H1 (cell line): ENCODE measurements around the gene MLH3. TPM values are rescaled to one million over a fixed set of nuclear protein-coding genes. Genes with fewer than 3 reads are reported as not detected.
A peak's percentile ranks its signal among the peaks of the same experiment; 100 is the strongest.

Source experiments
- BACH1 ChIP-seq: IDR thresholded peaks from 2 replicates; pipeline ENCODE4 v1.6.1; 2012; ENCODE audit warnings: low read length, improper control_type of control experiment
- BCL11A ChIP-seq, 2 experiments: IDR thresholded peaks; one replicate each; pipeline ENCODE4 v1.6.1; 2011; ENCODE audit warnings: low read depth in 2 of 2, low read length in 2 of 2, mild to moderate bottlenecking in 2 of 2
- BRCA1 ChIP-seq: IDR thresholded peaks from 2 replicates; pipeline ENCODE4 v1.6.1; 2012; ENCODE audit warnings: low read depth, low read length, improper control_type of control experiment
- CBX5 ChIP-seq: fragments of 300-800, 300-1000 bp; sonication (generic); IDR thresholded peaks from 2 replicates; pipeline ENCODE4 v1.7.1; 2016; ENCODE audit warnings: antibody characterized with exemption, low read length, low read depth
- CBX8 ChIP-seq: fragments of 300-800, 300-1000 bp; sonication (generic); IDR thresholded peaks from 2 replicates; pipeline ENCODE4 v1.7.1; 2016; ENCODE audit warnings: low read depth, low read length, borderline replicate concordance
- CEBPB ChIP-seq: IDR thresholded peaks from 2 replicates; pipeline ENCODE4 v1.6.1; 2012; ENCODE audit warnings: low read depth, low read length
- CHD1 ChIP-seq: IDR thresholded peaks from 2 replicates; pipeline ENCODE4 v1.6.1; 2012; ENCODE audit warnings: low read depth, low read length, improper control_type of control experiment
- CREB1 ChIP-seq: IDR thresholded peaks from 2 replicates; pipeline ENCODE4 v1.6.1; 2012; ENCODE audit warnings: inconsistent platforms
- CTBP2 ChIP-seq: IDR thresholded peaks from 2 replicates; pipeline ENCODE4 v1.7.0; 2011; ENCODE audit warnings: borderline replicate concordance, mild to moderate bottlenecking, moderate library complexity, mixed read lengths, low read length; ENCODE audit not compliant: insufficient read depth, insufficient read length
- HDAC6 ChIP-seq: IDR thresholded peaks from one replicate; pipeline ENCODE4 v1.7.1; 2012; ENCODE audit warnings: low read depth, mild to moderate bottlenecking, inconsistent platforms, low read length, moderate library complexity
- NANOG ChIP-seq: IDR thresholded peaks from 2 replicates; pipeline ENCODE4 v1.6.1; 2011; ENCODE audit warnings: low read length, low read depth, mild to moderate bottlenecking, inconsistent platforms; ENCODE audit not compliant: insufficient read depth, poor library complexity, severe bottlenecking
- POU5F1 ChIP-seq: IDR thresholded peaks from 2 replicates; pipeline ENCODE4 v1.6.1; 2011; ENCODE audit warnings: low read depth, mild to moderate bottlenecking, low read length, moderate library complexity
- RBBP5 ChIP-seq: IDR thresholded peaks from 2 replicates; pipeline ENCODE4 v1.7.1; 2012; ENCODE audit warnings: low read depth, mild to moderate bottlenecking, inconsistent platforms, low read length, moderate library complexity, borderline replicate concordance
- RFX5 ChIP-seq: IDR thresholded peaks from 2 replicates; pipeline ENCODE4 v1.6.1; 2011; ENCODE audit warnings: low read depth, low read length, improper control_type of control experiment, borderline replicate concordance
- SAP30 ChIP-seq: fragments of 300-600 bp; sonication (generic); IDR thresholded peaks from 2 replicates; pipeline ENCODE4 v1.7.1; 2012; ENCODE audit warnings: low read length, moderate library complexity, mild to moderate bottlenecking, inconsistent platforms; ENCODE audit not compliant: insufficient read depth, insufficient replicate concordance
- SRF ChIP-seq: IDR thresholded peaks from 2 replicates; pipeline ENCODE4 v1.6.1; 2011; ENCODE audit warnings: mild to moderate bottlenecking, low read depth, low read length, moderate library complexity
- ZNF274 ChIP-seq: IDR thresholded peaks from 2 replicates; pipeline ENCODE4 v1.7.0; 2012; ENCODE audit warnings: low read length, borderline replicate concordance; ENCODE audit errors: extremely low read depth
- polyA plus RNA-seq, 7 experiments: library from polyadenylated mRNA; depleted of rRNA in 3 of 7; stranded (reverse) in 5 of 7; unstranded in 2 of 7; fragments of >200 nt in 5 of 7; fragments of 200-250 nt in 2 of 7; gene quantifications; 1 replicate in 5 of 7; 2 replicates in 1 of 7; 4 replicates in 1 of 7; pipeline versions ENCODE4 v1.2.1 to v1.2.3, GENCODE V29; 2011 to 2013; ENCODE audit warnings: missing spikeins in 2 of 7, mixed read lengths in 2 of 7
- total RNA-seq: library from RNA; stranded (reverse); fragmentation: NEBNext Ultra II Directional; extraction: Animal tissue kit (Norgen Biotek cat#: 25700); gene quantifications from 2 replicates; pipeline ENCODE4 v1.2.1, GENCODE V29; 2021
- TF ChIP-seq, protein P1 (sequence below), 3 experiments: IDR thresholded peaks; 1 replicate in 2 of 3; 2 replicates in 1 of 3; pipeline versions ENCODE4 v1.5.1 to v1.6.1; 2011; ENCODE audit warnings: low read length in 3 of 3, mild to moderate bottlenecking in 3 of 3, inconsistent platforms in 2 of 3, low read depth in 1 of 3, moderate library complexity in 1 of 3; ENCODE audit not compliant: insufficient read depth in 1 of 3; ENCODE audit errors: control extremely low read depth in 1 of 3

MLH3 gene
- total and polyA plus RNA-seq, 2 of the 8 experiments (the other 6 are each of a cell fraction or from before 2014, with no cell fraction given): 9.3 to 20.1 TPM

DNA sequence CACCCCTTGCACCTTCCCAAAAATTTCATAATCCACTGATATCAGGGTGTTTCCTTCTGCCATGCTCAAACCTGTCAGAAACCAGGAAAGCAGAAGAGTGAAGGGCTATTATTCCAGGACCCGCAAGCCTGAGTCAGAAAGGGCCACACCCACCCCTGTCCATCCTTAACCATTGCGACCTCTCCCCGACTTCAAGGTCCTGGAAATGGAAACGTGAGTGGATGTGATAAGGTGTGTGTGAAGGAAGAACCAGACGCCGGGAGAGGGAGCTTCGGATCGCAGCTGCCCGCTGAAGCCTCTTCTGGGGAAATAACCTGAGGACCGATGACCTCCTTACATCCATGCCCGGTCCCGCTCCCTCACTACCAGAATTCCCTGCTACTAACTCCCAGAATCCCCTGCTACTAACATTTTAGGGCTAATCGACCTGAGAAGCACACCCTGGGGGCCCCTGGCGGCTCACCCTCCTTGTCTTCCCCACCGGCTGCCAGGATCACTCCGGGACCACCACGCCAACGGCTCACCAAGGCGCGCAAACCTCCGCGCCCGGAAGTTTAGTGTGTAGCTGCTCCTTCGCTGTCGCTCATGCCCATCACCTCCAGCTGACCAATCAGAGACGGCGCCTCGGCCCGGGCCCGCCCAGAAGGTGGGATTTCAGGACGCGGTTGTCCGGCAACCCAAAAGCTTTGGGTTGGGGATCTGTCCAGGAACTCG, 12.4 kb upstream of the MLH3 start, which contains the start of gene ACYP1 (continued):
- no peak for TF ChIP-seq POU5F1
- no peak; the same call in 1 of the 2 replicates for TF ChIP-seq CREB1
- TF ChIP-seq ZNF274: no peak
- no peak; the same call in 1 of the 2 replicates for TF ChIP-seq RBBP5
- TF ChIP-seq, protein P1, sequence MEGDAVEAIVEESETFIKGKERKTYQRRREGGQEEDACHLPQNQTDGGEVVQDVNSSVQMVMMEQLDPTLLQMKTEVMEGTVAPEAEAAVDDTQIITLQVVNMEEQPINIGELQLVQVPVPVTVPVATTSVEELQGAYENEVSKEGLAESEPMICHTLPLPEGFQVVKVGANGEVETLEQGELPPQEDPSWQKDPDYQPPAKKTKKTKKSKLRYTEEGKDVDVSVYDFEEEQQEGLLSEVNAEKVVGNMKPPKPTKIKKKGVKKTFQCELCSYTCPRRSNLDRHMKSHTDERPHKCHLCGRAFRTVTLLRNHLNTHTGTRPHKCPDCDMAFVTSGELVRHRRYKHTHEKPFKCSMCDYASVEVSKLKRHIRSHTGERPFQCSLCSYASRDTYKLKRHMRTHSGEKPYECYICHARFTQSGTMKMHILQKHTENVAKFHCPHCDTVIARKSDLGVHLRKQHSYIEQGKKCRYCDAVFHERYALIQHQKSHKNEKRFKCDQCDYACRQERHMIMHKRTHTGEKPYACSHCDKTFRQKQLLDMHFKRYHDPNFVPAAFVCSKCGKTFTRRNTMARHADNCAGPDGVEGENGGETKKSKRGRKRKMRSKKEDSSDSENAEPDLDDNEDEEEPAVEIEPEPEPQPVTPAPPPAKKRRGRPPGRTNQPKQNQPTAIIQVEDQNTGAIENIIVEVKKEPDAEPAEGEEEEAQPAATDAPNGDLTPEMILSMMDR (IDR thresholded peaks at IDR 0.05; ENCODE audit: control extremely low read depth in 1 of 3, insufficient read depth in 1 of 3, low read depth in 1 of 3, low read length in 3 of 3): no peak
- no peak for TF ChIP-seq NANOG
- no peak for TF ChIP-seq CTBP2
- TF ChIP-seq BRCA1: no peak
- TF ChIP-seq CHD1: no peak
- TF ChIP-seq CEBPB: no peak
- TF ChIP-seq HDAC6: no peak
- TF ChIP-seq SAP30: no peak
- no peak for TF ChIP-seq SRF
- no peak for TF ChIP-seq BCL11A (IDR thresholded peaks at IDR 0.05; ENCODE audit: low read depth in 2 of 2, low read length in 2 of 2)
- TF ChIP-seq CBX5: no peak
- no peak for TF ChIP-seq CBX8
- TF ChIP-seq RFX5: no peak
- peak; percentile 47; the same call in 1 of the 2 replicates for TF ChIP-seq BACH1
